Measurements from ENCODE around the gene BPIFB1.

The BPIFB1 gene

GRCh38 chr20:33282991-33283555 is at the start of gene BPIFB1:
TSS of gene BPIFB1 (plus strand) at chr20:33283214. CDS start at chr20:33286074, 2,860 bp downstream.
- no peak for DNase-seq (ENCODE audit: low read depth, low spot score)

- DNase-seq (ENCODE audit: low read depth, low spot score) = no peak
These were observed 49.0 kb upstream of the BPIFB1 start for GRCh38 chr20:33234050-33234449.

GRCh38 chr20:33235696-33236095 is 47.3 kb upstream of the BPIFB1 start, which contains the start of gene BPIFA1:
TSS of gene BPIFA1 (plus strand) at chr20:33235996. CDS start at chr20:33237712, 1,716 bp downstream.
- DNase-seq (ENCODE audit: low read depth, low spot score) = no peak

GRCh38 chr20:33236351-33236750 is 46.7 kb upstream of the BPIFB1 start:
- DNase-seq (ENCODE audit: low read depth, low spot score) = no peak

- no peak for DNase-seq (ENCODE audit: low read depth, low spot score)
These were observed 45.0 kb upstream of the BPIFB1 start for GRCh38 chr20:33237989-33238388.

- no peak for DNase-seq (ENCODE audit: low read depth, low spot score)
These were observed 43.6 kb upstream of the BPIFB1 start for GRCh38 chr20:33239418-33239817.

- DNase-seq (ENCODE audit: low read depth, low spot score) = no peak
These were observed 42.9 kb upstream of the BPIFB1 start for GRCh38 chr20:33239979-33240736.

- DNase-seq (ENCODE audit: low read depth, low spot score) = no peak
These were observed 42.1 kb upstream of the BPIFB1 start for GRCh38 chr20:33240923-33241322.

- DNase-seq (ENCODE audit: low read depth, low spot score) = no peak
These were observed 40.5 kb upstream of the BPIFB1 start for GRCh38 chr20:33242319-33243100.

GRCh38 chr20:33246077-33246476 is 36.9 kb upstream of the BPIFB1 start:
- DNase-seq (ENCODE audit: low read depth, low spot score) = no peak

GRCh38 chr20:33249456-33249855 is 33.6 kb upstream of the BPIFB1 start:
- DNase-seq (ENCODE audit: low read depth, low spot score) = no peak

- DNase-seq (ENCODE audit: low read depth, low spot score) = no peak
These were observed 32.3 kb upstream of the BPIFB1 start for GRCh38 chr20:33250666-33251065.

GRCh38 chr20:33251496-33251895 is 31.5 kb upstream of the BPIFB1 start:
- no peak for DNase-seq (ENCODE audit: low read depth, low spot score)

GRCh38 chr20:33252460-33252859 is 30.6 kb upstream of the BPIFB1 start:
- DNase-seq (ENCODE audit: low read depth, low spot score) = no peak

- DNase-seq (ENCODE audit: low read depth, low spot score) = no peak
These were observed 28.0 kb upstream of the BPIFB1 start for GRCh38 chr20:33255005-33255404.

- no peak for DNase-seq (ENCODE audit: low read depth, low spot score)
These were observed 25.8 kb upstream of the BPIFB1 start for GRCh38 chr20:33257237-33257636.

GRCh38 chr20:33259371-33259770 is 23.6 kb upstream of the BPIFB1 start:
- no peak for DNase-seq (ENCODE audit: low read depth, low spot score)

- DNase-seq (ENCODE audit: low read depth, low spot score) = no peak
These were observed 21.5 kb upstream of the BPIFB1 start for GRCh38 chr20:33261465-33261864.

GRCh38 chr20:33262658-33263065 is 20.4 kb upstream of the BPIFB1 start:
- DNase-seq (ENCODE audit: low read depth, low spot score) = peak; percentile 1

GRCh38 chr20:33263784-33264183 is 19.2 kb upstream of the BPIFB1 start:
- DNase-seq (ENCODE audit: low read depth, low spot score) = no peak

GRCh38 chr20:33267701-33268100 is 15.3 kb upstream of the BPIFB1 start:
- DNase-seq (ENCODE audit: low read depth, low spot score) = no peak

GRCh38 chr20:33272155-33272873 is 10.7 kb upstream of the BPIFB1 start:
- no peak for DNase-seq (ENCODE audit: low read depth, low spot score)

Measured in smooth muscle cell of the brain vasculature (primary cell).